CD4-positive, alpha-beta memory T cell (primary cell): Measurements from ENCODE around the gene THRA. TPM values are rescaled to one million over a fixed set of nuclear protein-coding genes. Genes with fewer than 3 reads are reported as not detected.

Experiments
- CTCF ChIA-PET: fragments of 350-600 bp; sonication (Branson Sonifier 250); formaldehyde crosslinking; loops from one replicate; lab custom pipeline; 2021; ENCODE audit warnings: inconsistent platforms; ENCODE audit not compliant: partially characterized antibody; lab: Charles Lee
- POLR2A ChIA-PET: fragments of 350-600 bp; sonication (Branson Sonifier 250); formaldehyde crosslinking; loops from one replicate; lab custom pipeline; 2021; ENCODE audit not compliant: partially characterized antibody; lab: Charles Lee
- DNase-seq, 5 donors: peaks; one replicate each; pipeline versions ENCODE4 v3.0.0 to v3.0.0-alpha.2; 2020 to 2022; ENCODE audit warnings: mixed read lengths in 1 of 5
- H3K27ac ChIP-seq: one replicate; pipeline ENCODE4 v1.7.0; 2013; ENCODE audit warnings: low read depth, low read length
- H3K27me3 ChIP-seq: 2 replicates; pipeline ENCODE4 v1.7.0; 2013; ENCODE audit warnings: mild to moderate bottlenecking, low read length, moderate library complexity; ENCODE audit not compliant: insufficient read depth
- H3K36me3 ChIP-seq: 2 replicates; pipeline ENCODE4 v1.7.0; 2013; ENCODE audit warnings: mild to moderate bottlenecking, low read length, moderate library complexity; ENCODE audit not compliant: insufficient read depth
- H3K4me1 ChIP-seq: 2 replicates; pipeline ENCODE4 v1.7.0; 2013; ENCODE audit warnings: mild to moderate bottlenecking, low read length, moderate library complexity; ENCODE audit not compliant: insufficient read depth
- H3K4me3 ChIP-seq, 2 donors: one replicate each; pipeline ENCODE4 v1.7.0; 2013; ENCODE audit warnings: low read length in 2 of 2, mild to moderate bottlenecking in 1 of 2
- H3K9me3 ChIP-seq, 2 donors: one replicate each; pipeline ENCODE4 v1.7.0; 2013; ENCODE audit warnings: low read length in 2 of 2, control low read depth in 1 of 2; ENCODE audit not compliant: control insufficient read depth in 1 of 2
- H3K27ac Mint-ChIP-seq, 7 donors: one replicate each; pipeline ENCODE4 v1.8.0; 2020 to 2021; ENCODE audit warnings: mixed read lengths in 7 of 7, mild to moderate bottlenecking in 6 of 7, inconsistent platforms in 3 of 7, moderate library complexity in 3 of 7
- H3K27me3 Mint-ChIP-seq, 2 donors: one replicate each; pipeline ENCODE4 v1.8.0; 2020 to 2021; ENCODE audit warnings: mixed read lengths in 2 of 2
- H3K36me3 Mint-ChIP-seq, 2 donors: one replicate each; pipeline ENCODE4 v1.8.0; 2020 to 2021; ENCODE audit warnings: mixed read lengths in 2 of 2, inconsistent platforms in 1 of 2, mild to moderate bottlenecking in 1 of 2
- H3K4me1 Mint-ChIP-seq, 4 donors: one replicate each; pipeline ENCODE4 v1.8.0; 2020 to 2021; ENCODE audit warnings: mixed read lengths in 4 of 4, mild to moderate bottlenecking in 1 of 4
- H3K4me3 Mint-ChIP-seq, 8 donors: one replicate each; pipeline ENCODE4 v1.8.0; 2020 to 2021; ENCODE audit warnings: mixed read lengths in 8 of 8, mild to moderate bottlenecking in 7 of 8, moderate library complexity in 6 of 8, inconsistent platforms in 3 of 8
- H3K9me3 Mint-ChIP-seq, 8 donors: one replicate each; pipeline ENCODE4 v1.8.0; 2020 to 2021; ENCODE audit warnings: mixed read lengths in 8 of 8, mild to moderate bottlenecking in 5 of 8, inconsistent platforms in 3 of 8, moderate library complexity in 1 of 8
- intact Hi-C: fragments of 100-400 bp; cut with micrococcal nuclease; formaldehyde crosslinking; loops from one replicate; pipeline ENCODE4 v1.15.1; 2023
- polyA plus RNA-seq, 2 donors: library from polyadenylated mRNA; unstranded; fragments of 300-500 nt; fragmentation: Illumina TruSeq; gene quantifications; one replicate each; pipeline ENCODE4 v1.2.3, GENCODE V29; 2021
- total RNA-seq, 2 experiments: library from RNA; stranded (reverse); gene quantifications; one replicate each; pipeline ENCODE4 v1.2.3, GENCODE V29; 2021

THRA gene
- total and polyA plus RNA-seq, 4 experiments from 2014 or later = 5.8 to 41.3 (median 23.9) TPM

- peak overlapping the region in 2 of 7 donors; percentile 24 to 53 for H3K27ac Mint-ChIP-seq
- no peaks in the 10 kb centered on the region for H3K27me3 Mint-ChIP-seq
- H3K36me3 ChIP-seq = peaks cover 35% of the 10 kb centered on the region
- H3K36me3 Mint-ChIP-seq = peaks cover 9 to 32% of the 10 kb centered on the region in 2 donors
- POLR2A ChIA-PET = no interaction called here
- no peaks in the 10 kb centered on the region for H3K9me3 Mint-ChIP-seq
- H3K4me3 Mint-ChIP-seq = no peak overlapping the region
- intact Hi-C loops = no loop called here
- H3K4me1 ChIP-seq = peaks cover 3% of the 10 kb centered on the region
- peaks cover 0 to 6% (median 4%) of the 10 kb centered on the region in 4 donors for H3K4me1 Mint-ChIP-seq
- no peaks in the 10 kb centered on the region for H3K27me3 ChIP-seq
- CTCF ChIA-PET = interaction anchor here (2.0 to 13.1 kb wide), 4 partner anchors 10 to 174 kb away, joined by 6 to 166 read pairs (median 18); no protein-coding TSS in a partner anchor
- DNase-seq = no peak
- no peak overlapping the region for H3K4me3 ChIP-seq
- no peak overlapping the region for H3K27ac ChIP-seq
- no peaks in the 10 kb centered on the region for H3K9me3 ChIP-seq
Observed at GRCh38 chr17:40018211-40019121, 44.3 kb upstream of the THRA start.

GRCh38 chr17:40019140-40019991, 43.4 kb upstream of the THRA start:
- peaks cover 9 to 37% of the 10 kb centered on the region in 2 donors for H3K36me3 Mint-ChIP-seq
- no peak for DNase-seq
- POLR2A ChIA-PET = no interaction called here
- no peaks in the 10 kb centered on the region for H3K27me3 Mint-ChIP-seq
- Histone ChIP-seq H3K4me3 (no peak overlapping the region), H3K36me3 (peaks cover 38% of the 10 kb centered on the region), H3K9me3 (no peaks in the 10 kb centered on the region), H3K27me3 (no peaks in the 10 kb centered on the region), H3K27ac (no peak overlapping the region), H3K4me1 (no peaks in the 10 kb centered on the region)
- intact Hi-C loops = no loop called here
- peak overlapping the region in 2 of 7 donors; percentile 57 to 68 for H3K27ac Mint-ChIP-seq
- no peaks in the 10 kb centered on the region for H3K9me3 Mint-ChIP-seq
- H3K4me3 Mint-ChIP-seq = no peak overlapping the region
- CTCF ChIA-PET = interaction anchor here (2.1 to 13.1 kb wide), 2 partner anchors 9 to 93 kb away, joined by 12 to 166 read pairs; no protein-coding TSS in a partner anchor
- H3K4me1 Mint-ChIP-seq = no peaks in the 10 kb centered on the region

GRCh38 chr17:40020146-40020545, 42.6 kb upstream of the THRA start:
- Histone ChIP-seq H3K36me3 (peaks cover 38% of the 10 kb centered on the region), H3K4me3 (no peak overlapping the region), H3K4me1 (peaks cover 3% of the 10 kb centered on the region), H3K27ac (no peak overlapping the region), H3K9me3 (no peaks in the 10 kb centered on the region), H3K27me3 (no peaks in the 10 kb centered on the region)
- Mint-ChIP-seq H3K9me3 (no peaks in the 10 kb centered on the region), H3K4me3 (no peak overlapping the region), H3K36me3 (peaks cover 9 to 39% of the 10 kb centered on the region in 2 donors), H3K27ac (no peak overlapping the region), H3K27me3 (no peaks in the 10 kb centered on the region), H3K4me1 (peaks cover 0 to 3% (median under 1%) of the 10 kb centered on the region in 4 donors)
- no peak for DNase-seq
- ChIA-PET CTCF (no interaction called here), POLR2A (no interaction called here)
- intact Hi-C loops = no loop called here

GRCh38 chr17:40021451-40021971, 41.3 kb upstream of the THRA start:
- Mint-ChIP-seq H3K36me3 (peaks cover 21 to 52% of the 10 kb centered on the region in 2 donors), H3K4me1 (peaks cover 13 to 16% (median 14%) of the 10 kb centered on the region in 4 donors), H3K27me3 (no peaks in the 10 kb centered on the region), H3K4me3 (no peak overlapping the region), H3K27ac (peak overlapping the region in 3 of 7 donors; percentile 51 to 69 (median 52)), H3K9me3 (no peaks in the 10 kb centered on the region)
- intact Hi-C loops = no loop called here
- H3K9me3 ChIP-seq = no peaks in the 10 kb centered on the region
- peaks cover 17% of the 10 kb centered on the region for H3K4me1 ChIP-seq
- no peak overlapping the region for H3K4me3 ChIP-seq
- H3K27ac ChIP-seq = no peak overlapping the region
- peaks cover 46% of the 10 kb centered on the region for H3K36me3 ChIP-seq
- ChIA-PET POLR2A (interaction anchor here (0.6 kb wide), 1 partner anchor 15 kb away, joined by 3 read pairs; no protein-coding TSS in a partner anchor), CTCF (interaction anchor here (0.7 to 2.2 kb wide), 4 partner anchors 16 to 170 kb away, joined by 3 to 5 read pairs (median 4); no protein-coding TSS in a partner anchor)
- no peaks in the 10 kb centered on the region for H3K27me3 ChIP-seq
- DNase-seq = no peak

- Mint-ChIP-seq H3K4me1 (peaks cover 18 to 24% (median 21%) of the 10 kb centered on the region in 4 donors), H3K4me3 (no peak overlapping the region), H3K27me3 (no peaks in the 10 kb centered on the region), H3K36me3 (peaks cover 21 to 56% of the 10 kb centered on the region in 2 donors), H3K27ac (no peak overlapping the region), H3K9me3 (no peaks in the 10 kb centered on the region)
- intact Hi-C loops = no loop called here
- Histone ChIP-seq H3K4me3 (no peak overlapping the region), H3K9me3 (no peaks in the 10 kb centered on the region), H3K36me3 (peaks cover 49% of the 10 kb centered on the region), H3K27ac (no peak overlapping the region), H3K4me1 (peaks cover 25% of the 10 kb centered on the region), H3K27me3 (no peaks in the 10 kb centered on the region)
- ChIA-PET POLR2A (no interaction called here), CTCF (interaction anchor here (1.3 to 2.2 kb wide), 2 partner anchors 15 to 169 kb away, joined by 3 to 5 read pairs; no protein-coding TSS in a partner anchor)
- DNase-seq = no peak
Observed at GRCh38 chr17:40022497-40022896, 40.3 kb upstream of the THRA start.

GRCh38 chr17:40022961-40023541, 39.7 kb upstream of the THRA start:
- H3K9me3 ChIP-seq = no peaks in the 10 kb centered on the region
- no peak for DNase-seq
- peaks cover 46% of the 10 kb centered on the region for H3K36me3 ChIP-seq
- H3K36me3 Mint-ChIP-seq = peaks cover 21 to 59% of the 10 kb centered on the region in 2 donors
- no peak overlapping the region for H3K27ac ChIP-seq
- H3K4me1 Mint-ChIP-seq = peaks cover 19 to 24% (median 21%) of the 10 kb centered on the region in 4 donors
- H3K27me3 Mint-ChIP-seq = no peaks in the 10 kb centered on the region
- no peak overlapping the region for H3K4me3 Mint-ChIP-seq
- H3K27me3 ChIP-seq = no peaks in the 10 kb centered on the region
- H3K27ac Mint-ChIP-seq = no peak overlapping the region
- H3K9me3 Mint-ChIP-seq = no peaks in the 10 kb centered on the region
- ChIA-PET POLR2A (no interaction called here), CTCF (interaction anchor here (1.3 to 2.2 kb wide), 2 partner anchors 15 to 168 kb away, joined by 3 to 5 read pairs; no protein-coding TSS in a partner anchor)
- H3K4me3 ChIP-seq = no peak overlapping the region
- peaks cover 25% of the 10 kb centered on the region for H3K4me1 ChIP-seq
- intact Hi-C loops = no loop called here
